Endothelial cell (in vitro differentiated cells): ENCODE data around the gene B4GALNT3. TPM values are rescaled to one million over a fixed set of nuclear protein-coding genes. Genes with fewer than 3 reads are reported as not detected.
A peak's percentile ranks its signal among the peaks of the same experiment; 100 is the strongest.

Experiments
- DNase-seq: peaks from one replicate; pipeline ENCODE4 v3.0.0; 2021; ENCODE audit warnings: low spot score
- H3K27ac Mint-ChIP-seq: one replicate; pipeline ENCODE4 v1.8.0; 2021; ENCODE audit warnings: mixed read lengths, inconsistent platforms; ENCODE audit not compliant: unreplicated experiment
- H3K27me3 Mint-ChIP-seq: one replicate; pipeline ENCODE4 v1.8.0; 2021; ENCODE audit warnings: mild to moderate bottlenecking, moderate library complexity, mixed read lengths, inconsistent platforms; ENCODE audit not compliant: unreplicated experiment
- H3K36me3 Mint-ChIP-seq: one replicate; pipeline ENCODE4 v1.8.0; 2021; ENCODE audit warnings: mild to moderate bottlenecking, low read depth, mixed read lengths, inconsistent platforms; ENCODE audit not compliant: unreplicated experiment
- H3K4me1 Mint-ChIP-seq: one replicate; pipeline ENCODE4 v1.8.0; 2021; ENCODE audit warnings: mild to moderate bottlenecking, mixed read lengths, inconsistent platforms; ENCODE audit not compliant: unreplicated experiment
- H3K4me3 Mint-ChIP-seq: one replicate; pipeline ENCODE4 v1.8.0; 2021; ENCODE audit warnings: mild to moderate bottlenecking, mixed read lengths, inconsistent platforms; ENCODE audit not compliant: unreplicated experiment
- H3K9me3 Mint-ChIP-seq: one replicate; pipeline ENCODE4 v1.8.0; 2021; ENCODE audit warnings: mixed read lengths, inconsistent platforms; ENCODE audit not compliant: unreplicated experiment
- CTCF ChIP-seq: fragments of 200-600 bp; sonication (generic); IDR thresholded peaks from one replicate; pipeline ENCODE4 v1.5.0; 2021; ENCODE audit warnings: antibody characterized with exemption; ENCODE audit not compliant: unreplicated experiment
- total RNA-seq: library from RNA; stranded (reverse); fragmentation: NEBNext Ultra II Directional; extraction: Animal tissue kit (Norgen Biotek cat#: 25700); gene quantifications from one replicate; pipeline ENCODE4 v1.2.1, GENCODE V29; 2021; ENCODE audit not compliant: unreplicated experiment

B4GALNT3 gene
- total RNA-seq, 1 donor from 2014 or later = 4.2 TPM

GRCh38 chr12:530308-530707 is 70.6 kb downstream of the B4GALNT3 start:
- Mint-ChIP-seq H3K27ac (peak overlapping the region; percentile 48), H3K4me1 (peaks cover 13% of the 10 kb centered on the region), H3K27me3 (peaks cover 17% of the 10 kb centered on the region), H3K9me3 (no peaks in the 10 kb centered on the region), H3K4me3 (peak overlapping the region; percentile 6), H3K36me3 (peaks cover 11% of the 10 kb centered on the region)
- no peak for DNase-seq
- no peak for TF ChIP-seq CTCF

DNA sequence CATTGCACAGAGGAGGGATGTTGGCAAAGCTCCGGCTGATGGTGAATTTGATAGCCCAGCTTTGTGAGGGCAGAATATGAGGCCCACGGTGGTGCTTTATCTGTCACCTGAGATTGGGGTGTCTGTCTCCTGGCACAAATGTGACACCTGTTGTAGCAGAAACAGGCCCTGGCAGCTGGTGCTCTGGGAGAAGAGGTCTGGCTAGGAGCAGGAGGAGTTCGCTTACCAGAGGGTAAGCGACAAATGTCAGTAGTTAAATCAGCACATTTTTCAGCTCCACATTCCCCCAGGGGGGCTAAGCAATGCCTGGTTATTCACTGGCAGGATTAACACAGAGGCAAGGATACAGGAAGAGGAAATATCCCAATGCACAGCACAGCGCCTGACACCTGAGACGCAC is 71.1 kb downstream of the B4GALNT3 start:
- peaks cover 13% of the 10 kb centered on the region for H3K4me1 Mint-ChIP-seq
- peaks cover 17% of the 10 kb centered on the region for H3K27me3 Mint-ChIP-seq
- peak overlapping the region; percentile 18 for H3K27ac Mint-ChIP-seq
- no peak for DNase-seq
- H3K4me3 Mint-ChIP-seq = peak overlapping the region; percentile 6
- no peak for TF ChIP-seq CTCF
- H3K9me3 Mint-ChIP-seq = no peaks in the 10 kb centered on the region
- H3K36me3 Mint-ChIP-seq = peaks cover 11% of the 10 kb centered on the region

DNA sequence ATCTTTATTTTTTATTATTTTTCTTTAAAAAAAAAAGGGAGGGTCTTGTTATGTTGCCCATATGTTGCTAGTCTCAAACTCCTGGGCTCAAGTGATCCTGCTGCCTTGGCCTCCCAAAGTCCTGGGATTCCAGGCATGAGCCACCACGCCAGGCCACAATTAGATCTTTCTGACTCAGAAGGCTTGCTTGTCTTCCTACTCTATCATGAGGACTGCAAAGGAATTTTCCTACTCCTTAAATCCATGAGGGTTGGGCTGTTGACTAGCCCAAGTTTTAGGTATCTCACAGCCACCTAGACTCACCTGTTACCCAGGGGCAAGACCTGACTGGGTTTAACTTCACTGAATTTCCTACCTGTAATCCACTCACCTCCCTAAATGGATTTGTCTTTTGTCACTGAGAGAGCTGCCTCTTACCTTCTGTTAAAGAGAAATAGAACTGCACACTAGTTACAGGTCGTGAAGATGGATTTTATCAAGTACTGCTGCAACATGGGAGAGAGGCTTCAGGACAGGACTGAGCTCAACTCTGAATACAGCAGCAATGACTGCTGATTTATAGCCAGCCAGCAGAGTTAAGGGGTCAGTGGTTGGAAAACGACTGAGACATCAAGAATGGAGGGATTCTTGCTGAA is 72.3 kb downstream of the B4GALNT3 start:
- H3K9me3 Mint-ChIP-seq = no peaks in the 10 kb centered on the region
- no peak for TF ChIP-seq CTCF
- peaks cover 11% of the 10 kb centered on the region for H3K36me3 Mint-ChIP-seq
- DNase-seq = no peak
- no peak overlapping the region for H3K27ac Mint-ChIP-seq
- H3K4me1 Mint-ChIP-seq = peaks cover 4% of the 10 kb centered on the region
- H3K27me3 Mint-ChIP-seq = peaks cover 13% of the 10 kb centered on the region
- H3K4me3 Mint-ChIP-seq = peak overlapping the region; percentile 79

DNA sequence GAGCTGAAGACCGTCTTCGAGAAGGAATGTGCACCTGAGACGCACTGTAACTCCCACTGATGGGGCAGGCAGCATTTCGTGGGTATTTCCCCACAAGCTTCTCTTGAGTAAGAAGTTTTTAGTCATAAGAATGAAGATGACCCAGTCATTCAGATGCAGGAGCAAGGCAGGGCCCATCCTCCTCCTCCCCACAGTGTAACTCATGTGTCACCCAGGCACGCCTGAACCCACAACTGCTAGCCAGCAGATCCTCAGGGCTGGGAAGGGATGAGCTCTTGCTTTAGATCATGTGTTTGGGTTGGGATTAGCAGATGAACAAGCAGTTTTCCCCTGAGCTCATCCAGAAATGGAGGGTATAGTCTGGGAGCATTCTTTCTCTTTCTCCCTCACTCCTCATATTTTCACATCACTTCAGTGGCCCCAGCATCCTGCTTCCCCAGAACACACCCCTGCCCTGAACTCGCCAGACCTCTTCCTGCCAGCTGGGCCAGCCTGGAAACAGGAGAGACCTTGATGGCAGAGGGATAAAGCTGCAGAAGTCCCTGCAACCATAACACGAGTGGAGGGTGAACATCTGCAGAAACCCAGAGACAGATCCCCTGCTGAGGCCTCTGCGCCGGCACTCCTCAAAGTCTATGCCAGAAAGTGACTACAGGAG is 73.3 kb downstream of the B4GALNT3 start:
- Mint-ChIP-seq H3K36me3 (peaks cover 11% of the 10 kb centered on the region), H3K27me3 (peaks cover 9% of the 10 kb centered on the region), H3K4me1 (peaks cover 4% of the 10 kb centered on the region), H3K9me3 (no peaks in the 10 kb centered on the region), H3K4me3 (peak overlapping the region; percentile 67), H3K27ac (no peak overlapping the region)
- no peak for TF ChIP-seq CTCF
- no peak for DNase-seq

- DNase-seq = no peak
- Mint-ChIP-seq H3K4me1 (peaks cover 4% of the 10 kb centered on the region), H3K27ac (no peak overlapping the region), H3K27me3 (peaks cover 8% of the 10 kb centered on the region), H3K36me3 (peaks cover 11% of the 10 kb centered on the region), H3K4me3 (no peak overlapping the region), H3K9me3 (no peaks in the 10 kb centered on the region)
- no peak for TF ChIP-seq CTCF
Observed at GRCh38 chr12:533718-534117, 74.0 kb downstream of the B4GALNT3 start.
